Measurements from ENCODE around the gene HAPLN1.

HAPLN1 gene

DNA sequence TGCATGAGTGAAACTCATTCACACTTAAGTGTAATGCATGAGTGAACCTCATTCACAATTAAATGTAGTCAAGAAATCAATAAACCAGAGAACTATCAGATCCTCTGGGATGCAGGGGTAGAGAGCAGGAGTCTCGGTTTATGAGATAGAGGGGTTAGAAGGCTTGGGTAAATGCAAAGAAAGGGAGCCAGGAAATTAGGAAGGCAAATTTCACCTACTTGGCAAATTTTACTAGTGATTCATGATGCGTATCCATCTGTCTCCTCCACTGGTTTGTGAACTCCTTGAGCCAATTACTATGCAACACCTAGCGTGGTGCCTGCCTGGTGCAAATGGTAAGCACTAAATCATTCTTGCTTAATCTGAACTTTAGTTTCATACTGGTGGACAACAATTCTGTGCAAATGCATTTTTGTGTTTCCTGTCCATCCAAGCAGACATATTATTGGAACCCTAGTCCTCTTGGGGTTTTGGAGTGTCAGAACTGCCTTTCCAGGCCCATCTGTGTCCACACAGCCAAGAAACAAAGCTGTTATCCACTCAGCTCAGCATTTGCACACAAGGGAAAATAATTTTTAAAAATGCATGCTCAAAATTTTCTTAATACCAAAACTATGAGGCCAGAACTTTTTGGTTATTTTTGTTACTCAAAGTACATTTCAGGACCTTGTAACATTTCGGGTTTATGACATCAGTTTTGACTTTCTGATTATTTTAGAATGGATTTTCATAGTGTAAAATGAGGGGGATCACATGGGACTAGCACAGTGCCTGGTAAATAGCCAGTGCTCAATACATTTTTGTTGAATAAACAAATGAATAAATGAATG lies 5.2 kb downstream of the HAPLN1 start:
- no peak for DNase-seq

DNA sequence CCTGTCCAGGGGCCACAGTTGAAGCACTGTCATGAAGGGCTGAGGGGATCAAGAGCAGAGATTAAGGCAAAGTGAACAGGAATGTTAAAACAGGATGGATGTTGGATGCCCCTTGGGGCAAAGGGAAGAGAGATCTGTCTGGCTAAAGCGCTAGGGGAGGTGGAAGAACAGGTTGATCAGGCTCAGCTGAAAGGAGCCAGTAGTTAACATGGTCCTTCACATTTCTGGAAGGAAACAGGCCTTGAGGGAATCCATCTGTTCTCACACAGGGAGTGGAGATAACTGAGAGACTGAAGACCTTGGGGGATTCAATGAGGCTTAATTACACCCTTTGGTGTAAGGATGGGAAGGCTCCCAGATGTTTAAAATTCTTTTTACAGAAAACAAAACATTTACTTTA lies 5.8 kb downstream of the HAPLN1 start:
- no peak for DNase-seq

DNA sequence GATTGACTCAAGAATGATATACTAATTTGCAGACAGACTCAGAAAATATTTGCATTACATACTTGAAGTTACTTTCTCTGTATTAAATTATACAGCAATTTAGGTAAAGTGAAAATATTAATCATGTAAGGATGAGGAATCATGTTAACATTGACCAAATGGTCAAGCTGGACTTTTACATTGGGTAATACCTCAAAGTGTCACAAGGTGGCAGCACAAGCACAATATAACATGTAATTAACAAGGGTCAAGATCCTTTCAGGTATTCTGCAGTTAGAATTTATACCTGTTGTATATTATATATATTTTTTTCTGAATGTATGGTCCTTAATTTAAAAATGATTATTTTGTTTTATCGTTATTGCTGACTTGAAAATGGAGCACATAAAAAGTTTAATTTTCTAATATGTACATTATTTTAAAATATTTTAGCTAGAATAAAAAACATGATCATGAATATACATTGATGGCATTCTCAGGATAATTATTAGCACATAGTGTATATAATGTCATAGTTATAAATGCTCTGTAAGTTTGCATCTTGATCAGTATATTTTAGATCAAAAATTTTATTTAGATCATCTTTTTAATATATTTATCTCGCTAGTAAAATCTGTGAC lies 8.6 kb downstream of the HAPLN1 start:
- DNase-seq, result peak; percentile 74

DNA sequence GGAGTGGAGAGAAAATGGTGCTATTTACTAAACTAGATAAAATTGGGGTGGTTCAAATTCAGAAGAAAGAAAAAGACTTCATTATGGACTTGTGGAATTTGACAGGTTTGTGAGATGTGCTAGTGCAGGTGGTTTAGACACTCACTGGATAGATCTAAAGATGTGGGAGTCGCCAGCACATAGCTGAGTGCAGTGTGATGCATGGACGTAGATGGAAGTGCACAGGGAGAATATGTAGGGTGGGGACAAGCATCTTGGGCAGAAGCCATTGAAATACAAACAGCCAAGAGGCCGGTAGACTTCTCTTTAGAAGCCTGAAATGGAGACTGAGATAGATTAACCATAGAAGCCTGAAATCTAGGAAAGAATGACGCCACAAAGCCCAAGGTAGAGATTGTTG lies 10.7 kb downstream of the HAPLN1 start:
- DNase-seq, result no peak

DNA sequence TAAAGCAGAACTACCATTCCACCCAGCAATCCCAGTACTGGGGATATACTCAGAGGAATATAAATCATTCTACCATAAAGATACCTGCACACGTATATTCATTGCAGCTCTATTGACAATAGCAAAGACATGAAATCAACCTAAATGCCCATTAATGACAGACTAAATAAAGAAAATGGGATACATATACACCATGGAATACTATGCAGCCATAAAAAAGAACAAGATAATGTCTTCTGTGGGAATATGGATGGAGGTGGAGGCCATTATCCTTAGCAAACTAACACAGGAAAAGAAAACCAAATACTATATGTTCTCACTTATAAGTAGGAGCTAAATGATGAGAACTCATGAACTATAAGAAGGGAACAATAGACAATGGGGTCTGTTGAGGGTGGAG lies 12.5 kb downstream of the HAPLN1 start:
- DNase-seq, result no peak

DNA sequence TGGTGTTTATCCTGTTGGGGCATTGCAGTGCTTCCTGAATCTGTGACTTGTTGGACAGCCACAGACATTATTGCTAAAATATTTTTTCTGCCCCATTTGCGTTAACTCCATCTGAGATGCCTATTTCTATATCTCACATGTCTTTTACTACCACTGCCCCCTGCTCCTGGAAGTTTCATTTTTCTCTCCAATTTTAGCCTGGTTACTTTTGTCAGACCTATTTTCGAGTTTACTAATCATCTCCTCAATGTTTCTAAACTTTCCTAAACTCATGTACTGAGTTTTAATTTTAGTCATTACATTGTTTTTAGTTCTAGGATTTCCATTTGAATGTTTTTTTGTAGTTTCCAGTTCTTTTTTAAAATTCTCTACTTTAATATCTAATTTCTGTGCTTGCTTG lies 17.6 kb downstream of the HAPLN1 start:
- DNase-seq, result no peak

DNA sequence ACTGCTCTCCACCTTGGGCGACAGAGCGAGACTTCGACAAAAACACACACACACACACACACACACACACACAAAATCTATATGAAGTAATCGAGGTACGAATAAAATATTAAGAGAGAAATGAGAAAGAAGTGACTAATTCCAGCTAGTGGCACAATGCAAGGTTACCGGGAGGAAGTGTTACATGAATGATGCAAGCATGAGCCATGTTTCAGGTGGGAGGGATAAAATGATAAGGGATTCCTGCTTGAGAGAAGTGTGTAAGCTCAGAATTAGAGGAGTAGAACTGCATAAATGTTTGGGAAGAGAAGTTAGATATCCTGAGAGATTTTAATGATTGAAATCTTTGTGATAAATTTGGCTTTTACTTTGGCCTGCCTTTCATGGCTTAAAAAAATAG lies 18.8 kb downstream of the HAPLN1 start:
- no peak for DNase-seq

DNA sequence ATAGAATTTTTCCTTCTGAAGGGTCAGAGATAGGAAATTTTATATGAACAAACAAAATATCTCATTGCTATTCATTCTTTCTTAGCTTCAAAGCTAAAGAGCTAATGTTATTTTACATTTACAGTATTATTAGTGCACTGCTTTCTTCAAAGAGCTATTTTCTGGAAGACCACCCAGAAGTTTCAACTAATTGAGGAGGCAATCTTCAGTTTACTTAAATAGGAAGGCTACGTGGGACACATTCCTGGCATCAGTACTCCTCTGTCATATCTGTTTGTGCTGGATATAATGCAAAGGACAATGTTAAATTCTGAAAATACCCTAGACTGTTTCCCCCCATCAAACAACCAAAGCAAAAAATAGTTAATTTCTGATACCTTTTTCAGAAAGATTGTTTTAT lies 30.8 kb downstream of the HAPLN1 start:
- no peak for DNase-seq

DNA sequence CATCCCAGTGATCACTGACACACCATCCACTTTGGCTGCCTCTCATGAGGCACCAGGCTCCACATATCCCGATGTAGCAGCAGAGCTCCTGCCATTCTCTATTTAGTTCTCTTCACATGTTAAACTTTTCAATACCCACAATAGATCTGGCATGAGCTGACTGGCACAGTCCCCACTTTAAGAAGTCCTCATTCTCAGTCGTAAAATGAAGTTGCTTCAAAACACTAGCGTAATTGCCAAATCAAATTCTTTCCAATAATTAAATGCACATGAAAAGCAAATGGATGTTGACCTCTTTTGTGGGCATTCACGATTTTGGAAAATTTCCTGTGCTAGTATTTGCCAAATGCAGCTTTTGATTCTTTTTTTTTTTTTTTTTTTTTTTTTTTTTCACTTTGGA lies 32.4 kb downstream of the HAPLN1 start:
- DNase-seq, result no peak

DNA sequence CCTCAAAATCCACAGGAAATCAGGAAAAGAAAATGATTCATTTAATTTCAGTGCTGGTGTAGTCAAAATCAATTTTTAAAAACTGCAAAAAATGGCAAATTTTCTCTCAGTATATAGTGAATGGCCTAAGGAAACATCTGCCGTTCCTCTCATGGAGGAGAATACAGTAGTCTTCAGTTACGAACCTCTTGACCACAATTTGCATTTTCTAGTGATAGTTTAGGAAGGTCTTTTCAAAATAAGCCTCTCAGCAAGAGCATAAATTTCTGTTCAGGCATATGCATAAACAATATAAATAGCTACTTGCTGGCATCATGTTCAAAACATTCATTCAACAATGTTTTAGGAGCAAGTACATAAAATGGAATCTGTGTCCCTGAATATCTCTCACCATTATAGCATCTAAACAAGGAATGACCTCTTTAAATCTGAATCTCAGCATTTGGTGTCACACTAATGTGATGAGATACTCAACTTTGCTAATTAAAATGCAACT lies 33.5 kb downstream of the HAPLN1 start:
- no peak for DNase-seq

DNA sequence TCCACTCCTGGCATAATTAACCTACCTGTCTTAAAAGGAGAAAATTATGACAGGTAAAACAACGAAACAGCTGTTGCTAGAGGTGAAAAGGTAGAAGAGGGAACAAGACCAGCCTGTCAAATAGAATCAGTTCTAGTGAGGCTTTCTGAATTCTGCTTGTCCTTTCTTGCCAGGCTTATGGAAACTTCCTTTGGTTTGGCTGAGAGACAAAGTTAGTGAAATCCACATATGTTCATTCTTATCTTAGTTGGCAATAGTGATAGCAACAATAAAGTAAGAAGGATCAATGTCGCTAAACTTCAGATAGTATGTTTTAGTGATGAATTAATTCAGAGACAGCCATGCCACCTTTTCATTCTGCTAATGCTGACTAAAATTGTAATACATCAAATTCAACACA lies 34.4 kb downstream of the HAPLN1 start:
- DNase-seq, result no peak

DNA sequence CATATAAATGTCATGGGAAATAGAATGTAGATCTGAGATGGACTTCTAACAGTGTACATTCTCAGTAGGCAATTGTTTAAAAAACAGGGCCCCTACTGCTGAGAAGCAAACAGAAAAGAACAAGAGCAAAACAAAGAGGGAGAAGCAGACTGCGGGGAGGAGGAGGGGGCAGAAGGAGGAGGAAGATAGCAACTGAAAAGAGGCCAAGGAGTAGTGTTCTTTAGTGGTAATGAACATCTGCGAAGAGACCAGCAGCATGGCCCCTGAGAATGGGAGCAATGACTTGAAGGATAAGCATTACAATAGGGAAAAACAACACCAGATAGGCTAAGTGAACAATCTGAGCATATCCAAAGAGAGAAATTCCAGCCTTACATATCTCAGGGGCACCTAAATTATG lies 36.8 kb downstream of the HAPLN1 start:
- DNase-seq, result no peak

DNA sequence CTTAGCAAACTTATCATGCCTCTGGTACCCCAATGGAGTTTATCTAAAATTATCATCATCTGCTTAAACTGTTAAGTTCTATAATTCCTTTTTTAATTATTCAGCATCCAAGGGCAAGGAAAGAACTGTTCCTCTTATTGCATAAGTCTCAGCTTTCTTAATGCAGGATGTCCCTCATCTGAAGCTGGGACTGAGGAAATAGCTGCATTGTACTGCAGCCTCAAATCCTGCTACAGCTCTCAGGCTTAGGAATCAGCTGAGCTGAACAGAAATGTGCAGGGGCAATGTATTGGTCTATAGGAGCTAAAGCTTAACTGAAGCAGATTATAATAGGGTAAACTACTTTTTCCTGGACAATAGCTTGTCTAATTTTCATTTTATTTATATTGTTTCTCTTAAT lies 48.0 kb downstream of the HAPLN1 start:
- no peak for DNase-seq

DNA sequence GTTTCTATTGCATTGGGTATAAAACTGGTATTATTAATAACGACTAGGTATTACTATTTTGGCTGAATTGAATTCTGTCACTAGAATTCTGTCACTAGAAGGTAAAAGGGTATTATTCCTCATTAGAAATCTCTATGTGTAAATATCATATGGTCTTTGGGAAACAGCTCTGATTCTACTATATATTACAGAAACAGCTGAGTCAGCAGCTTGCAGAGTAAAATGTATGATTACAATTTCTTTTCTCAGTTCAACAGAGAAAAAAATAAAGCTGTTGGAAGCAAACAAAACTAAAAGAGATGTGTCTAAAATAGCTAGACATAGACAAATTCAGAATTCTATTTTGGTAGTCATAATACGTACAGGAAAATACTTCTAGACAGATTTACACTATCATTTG lies 48.5 kb downstream of the HAPLN1 start:
- no peak for DNase-seq

DNA sequence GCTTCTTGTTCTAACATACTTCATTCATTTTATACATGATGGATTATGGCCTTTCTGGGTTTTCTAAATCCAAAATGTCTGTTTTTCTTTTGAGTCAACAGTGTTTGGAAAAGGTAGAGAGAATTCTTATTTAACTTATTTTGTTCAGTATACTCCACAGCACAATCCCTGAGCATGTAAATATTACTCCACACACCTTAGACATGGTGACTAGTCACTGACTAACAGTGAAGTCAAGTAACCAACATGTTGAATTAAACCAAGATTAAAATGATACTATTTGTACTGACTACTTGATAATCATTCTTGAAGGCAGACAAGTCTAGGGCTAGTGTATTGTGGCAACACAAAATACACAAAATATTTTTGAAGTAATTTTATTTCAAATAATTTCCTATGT lies 55.0 kb downstream of the HAPLN1 start:
- DNase-seq, result no peak

DNA sequence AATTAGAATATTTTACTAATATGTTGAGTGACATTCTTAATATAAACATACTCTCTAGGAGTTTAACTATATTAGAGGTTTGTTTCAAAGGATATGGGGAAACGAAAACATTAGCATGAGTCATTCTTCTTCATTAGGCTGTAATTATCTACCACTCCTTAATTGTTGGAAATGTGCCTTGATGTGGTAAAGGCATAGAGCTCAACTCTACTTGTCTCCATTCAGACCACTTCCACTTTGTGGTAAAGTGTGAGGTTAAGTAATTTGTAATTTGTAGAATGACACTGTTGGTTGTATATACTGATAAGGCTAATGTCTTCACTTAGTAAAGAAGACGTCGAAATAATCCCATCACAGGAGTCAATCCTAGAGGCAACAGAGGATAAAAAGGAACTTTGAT lies 58.1 kb downstream of the HAPLN1 start:
- DNase-seq, result no peak

DNA sequence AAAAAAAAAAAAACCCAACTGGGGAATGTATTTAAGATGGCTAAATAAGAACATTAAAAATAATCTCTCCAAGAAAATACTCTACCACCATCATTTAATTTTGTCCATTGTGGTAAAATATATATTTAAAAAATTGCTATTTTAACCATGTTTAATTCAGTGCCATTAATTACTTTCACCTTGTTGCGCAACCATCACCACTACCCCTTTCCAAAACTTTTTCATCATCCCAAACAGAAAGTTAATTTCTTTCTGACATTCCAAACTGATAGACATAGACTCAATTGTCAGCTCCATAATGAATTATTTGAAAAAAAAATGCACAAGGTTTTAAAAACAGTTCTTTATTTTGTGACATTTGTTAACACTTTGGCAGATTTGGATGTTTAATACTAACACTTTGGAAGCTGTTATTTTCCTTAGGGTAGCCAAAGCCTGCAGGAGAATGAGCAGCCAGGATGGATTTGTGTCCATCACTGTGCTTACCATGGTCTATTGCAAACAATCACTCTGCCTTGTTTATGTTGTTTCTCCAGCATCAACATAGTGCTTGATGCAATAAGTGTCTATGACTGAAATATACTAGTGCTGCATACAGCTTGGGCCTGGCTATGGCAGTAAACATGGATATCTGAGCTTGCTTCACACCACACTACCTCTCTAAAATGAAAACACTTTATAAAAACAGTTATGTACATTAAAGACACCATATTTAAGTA lies 62.7 kb downstream of the HAPLN1 start:
- no peak for DNase-seq

DNA sequence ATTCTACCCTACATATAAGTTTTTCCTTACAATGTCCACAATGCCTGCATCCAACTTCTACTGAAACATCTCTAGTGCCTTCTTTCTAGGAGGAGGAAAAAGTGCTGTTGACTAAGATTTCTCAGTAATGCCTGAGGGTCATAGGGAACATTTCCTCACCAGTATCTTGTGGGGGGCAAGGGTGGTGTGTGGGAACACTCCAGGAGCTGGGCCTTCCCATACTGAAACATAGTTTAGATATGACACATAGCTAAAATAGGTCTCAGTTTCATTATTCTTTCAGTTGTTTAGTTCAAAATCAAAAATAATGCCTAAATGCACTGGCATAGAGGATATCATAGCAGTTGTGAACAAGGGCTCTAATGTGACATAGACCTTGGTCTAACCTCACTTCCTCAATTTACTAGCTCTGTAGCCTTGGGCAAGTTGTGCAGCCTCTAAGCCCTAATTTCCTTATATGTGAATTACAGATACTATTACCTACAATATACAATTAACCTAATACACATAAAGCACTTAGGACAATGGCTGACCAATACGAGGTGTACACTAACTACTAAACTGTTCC lies 66.1 kb downstream of the HAPLN1 start:
- no peak for DNase-seq

DNA sequence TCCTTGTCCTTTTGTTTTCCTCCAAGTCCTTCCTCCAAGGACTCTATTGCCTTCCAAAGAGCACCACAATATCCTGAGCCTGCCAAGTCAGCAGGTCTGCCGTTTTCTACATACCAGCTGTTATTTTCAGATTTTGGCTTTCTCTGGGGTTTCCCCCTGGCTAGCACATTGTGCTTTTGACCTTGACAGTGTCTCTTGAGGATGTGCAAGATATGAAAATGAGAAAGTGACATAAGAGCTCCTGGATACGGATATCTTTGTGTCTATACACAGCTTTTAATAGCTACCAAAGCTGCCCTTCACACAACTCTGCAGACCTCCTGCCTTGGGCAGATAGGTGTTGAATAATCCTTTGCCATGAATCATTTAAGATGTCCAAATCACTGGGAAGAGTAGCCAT lies 67.0 kb downstream of the HAPLN1 start:
- no peak for DNase-seq

DNA sequence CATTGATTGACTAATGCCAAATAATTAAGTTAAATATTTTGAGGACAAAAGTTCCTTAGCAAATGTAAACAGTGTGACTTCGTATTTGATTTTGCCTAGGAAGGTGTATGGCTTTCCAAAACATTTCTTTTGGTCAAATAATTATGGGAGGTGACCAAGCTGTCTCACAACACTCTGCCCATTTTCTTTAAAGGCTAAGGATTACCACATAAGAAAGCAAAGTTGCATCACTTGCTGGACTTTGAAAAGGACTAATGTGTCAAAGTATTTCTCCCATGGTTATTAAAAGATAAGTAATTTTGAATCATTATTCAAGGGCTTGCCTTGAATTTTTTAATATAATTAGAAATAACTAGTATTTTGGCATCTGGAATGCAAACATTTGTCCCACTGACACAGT lies 74.7 kb downstream of the HAPLN1 start:
- no peak for DNase-seq

DNA sequence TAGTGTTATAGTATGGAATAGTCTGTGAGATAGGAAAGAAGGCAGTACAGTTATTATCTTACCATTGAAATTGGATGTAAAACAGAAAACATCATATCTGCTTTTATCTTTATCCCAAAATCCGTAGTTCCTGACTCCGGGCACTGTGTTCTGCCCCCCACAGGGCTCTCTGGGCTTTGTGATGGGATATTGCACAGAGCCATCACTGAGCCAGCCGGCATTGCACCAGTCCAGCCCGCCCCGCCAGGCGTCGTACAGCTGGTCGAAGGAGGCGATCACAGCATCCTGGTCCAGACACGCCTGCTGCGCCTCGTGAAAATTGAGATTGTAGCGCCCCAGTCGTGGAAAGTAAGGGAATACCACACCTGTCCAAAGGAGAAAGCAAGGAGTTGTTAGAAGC lies 76.4 kb downstream of the HAPLN1 start:
- no peak for DNase-seq

DNA sequence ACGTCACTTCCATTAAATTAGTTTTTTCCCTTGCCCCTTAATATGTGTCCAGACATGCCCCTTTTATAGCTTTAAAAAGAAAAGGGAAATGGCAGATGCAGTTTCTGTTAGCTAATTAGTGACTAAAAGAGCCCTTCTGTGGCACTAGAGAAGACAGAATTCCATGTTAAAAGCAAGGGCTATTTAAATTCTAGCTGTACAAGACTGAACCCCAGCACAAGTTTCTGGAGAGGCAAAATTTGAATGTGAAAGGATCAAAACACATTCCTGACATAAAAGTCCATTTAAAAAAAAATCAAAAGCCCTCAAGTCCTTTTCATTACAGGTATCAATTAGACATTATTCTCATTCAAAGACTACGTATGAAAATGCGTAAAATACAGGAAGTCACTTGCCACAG lies 78.7 kb downstream of the HAPLN1 start:
- no peak for DNase-seq

DNA sequence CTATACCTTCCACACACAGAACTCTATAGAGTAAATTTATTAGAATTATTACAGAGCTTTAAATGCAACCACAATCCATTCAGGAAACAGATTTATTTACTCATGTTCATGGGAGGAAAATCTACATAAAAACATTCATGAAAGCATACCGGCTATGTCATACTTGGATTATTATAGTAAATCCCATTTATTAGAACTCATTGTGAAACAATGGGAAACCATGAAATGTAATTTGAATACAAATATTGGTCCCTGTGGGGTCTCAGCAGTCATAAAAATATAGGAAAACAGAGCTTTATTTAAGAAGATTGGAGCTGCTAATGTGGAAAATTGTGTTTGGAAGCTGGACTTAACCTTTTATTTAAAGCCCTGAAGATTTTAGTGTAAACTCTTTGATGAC lies 80.7 kb downstream of the HAPLN1 start:
- DNase-seq, result no peak

DNA sequence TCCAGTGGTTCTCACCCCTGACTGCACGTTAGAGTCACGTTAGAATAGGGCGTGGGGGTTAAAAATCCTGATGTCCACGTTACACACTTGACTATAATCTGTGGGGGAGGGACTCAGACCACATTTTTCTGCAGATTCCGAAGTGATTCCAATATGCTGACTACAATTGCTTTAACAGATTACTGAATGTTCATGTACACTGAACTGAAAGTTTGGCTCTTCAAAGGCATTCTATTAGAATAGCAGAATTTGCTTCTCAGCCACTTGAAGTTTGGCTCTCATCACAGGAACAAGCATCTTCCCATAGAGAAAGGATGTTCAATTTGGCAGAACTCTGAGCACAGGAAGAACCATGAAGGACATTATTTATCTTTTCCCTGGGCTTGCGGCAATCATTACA lies 84.5 kb downstream of the HAPLN1 start:
- DNase-seq, result no peak

All from RPMI8226 (cell line).